Measurements from ENCODE around the gene YIPF5. TPM values are rescaled to one million over a fixed set of nuclear protein-coding genes. Genes with fewer than 3 reads are reported as not detected.

Gene YIPF5
- total RNA-seq, 1 donor from 2014 or later, result 19.7 TPM

DNA sequence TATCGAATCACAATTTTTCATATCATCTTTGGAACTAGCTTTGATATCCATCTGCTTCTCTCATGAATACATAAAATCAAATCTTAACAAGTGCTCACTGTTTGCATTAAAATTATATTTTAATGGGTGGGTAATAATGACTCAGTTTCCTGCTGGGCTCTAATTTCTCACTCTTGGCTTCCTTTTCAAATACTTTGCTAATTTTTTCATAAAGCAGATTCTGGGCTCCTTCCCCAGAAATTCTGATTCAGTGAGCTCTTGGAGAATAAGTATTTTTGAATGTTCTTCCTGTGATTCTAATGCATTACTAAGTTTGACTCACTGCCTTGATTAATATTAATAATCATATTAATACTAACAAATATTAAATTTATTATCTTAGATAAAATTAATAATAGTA is 48.9 kb downstream of the YIPF5 start:
- no peak overlapping the region for H3K4me3 ChIP-seq (ENCODE audit: low read depth, low read length)
- no peak for DNase-seq (ENCODE audit: low read depth)
- TF ChIP-seq, protein P1, sequence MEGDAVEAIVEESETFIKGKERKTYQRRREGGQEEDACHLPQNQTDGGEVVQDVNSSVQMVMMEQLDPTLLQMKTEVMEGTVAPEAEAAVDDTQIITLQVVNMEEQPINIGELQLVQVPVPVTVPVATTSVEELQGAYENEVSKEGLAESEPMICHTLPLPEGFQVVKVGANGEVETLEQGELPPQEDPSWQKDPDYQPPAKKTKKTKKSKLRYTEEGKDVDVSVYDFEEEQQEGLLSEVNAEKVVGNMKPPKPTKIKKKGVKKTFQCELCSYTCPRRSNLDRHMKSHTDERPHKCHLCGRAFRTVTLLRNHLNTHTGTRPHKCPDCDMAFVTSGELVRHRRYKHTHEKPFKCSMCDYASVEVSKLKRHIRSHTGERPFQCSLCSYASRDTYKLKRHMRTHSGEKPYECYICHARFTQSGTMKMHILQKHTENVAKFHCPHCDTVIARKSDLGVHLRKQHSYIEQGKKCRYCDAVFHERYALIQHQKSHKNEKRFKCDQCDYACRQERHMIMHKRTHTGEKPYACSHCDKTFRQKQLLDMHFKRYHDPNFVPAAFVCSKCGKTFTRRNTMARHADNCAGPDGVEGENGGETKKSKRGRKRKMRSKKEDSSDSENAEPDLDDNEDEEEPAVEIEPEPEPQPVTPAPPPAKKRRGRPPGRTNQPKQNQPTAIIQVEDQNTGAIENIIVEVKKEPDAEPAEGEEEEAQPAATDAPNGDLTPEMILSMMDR (conservative IDR thresholded peaks at IDR 0.05; ENCODE audit: low read depth, low read length), result no peak

DNA sequence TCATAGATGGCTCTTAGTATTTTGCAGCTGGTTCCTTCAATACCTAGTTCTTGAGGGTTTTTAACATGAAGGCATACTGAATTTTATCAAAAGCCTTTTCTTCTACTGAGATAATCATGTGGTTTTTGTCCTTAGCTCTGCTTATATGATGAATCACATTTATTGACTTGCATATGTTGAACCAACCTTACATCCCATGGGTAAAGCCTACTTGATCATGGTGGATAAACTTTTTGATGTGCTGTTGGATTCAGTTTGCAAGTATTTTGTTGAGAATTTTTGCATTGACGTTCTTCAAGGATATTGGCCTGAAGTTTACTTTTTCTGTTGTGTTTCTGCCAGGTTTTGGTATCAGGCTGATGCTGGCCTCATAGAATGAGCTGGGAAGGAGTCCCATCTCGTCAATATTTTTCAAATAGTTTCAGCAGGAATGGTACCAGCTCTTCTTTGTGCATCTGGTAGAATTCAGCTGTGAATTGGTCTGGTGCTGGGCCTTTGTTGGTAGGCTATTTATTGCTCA is 49.7 kb downstream of the YIPF5 start:
- no peak for DNase-seq (ENCODE audit: low read depth)
- TF ChIP-seq, protein P1 (conservative IDR thresholded peaks at IDR 0.05; ENCODE audit: low read depth, low read length), result no peak
- H3K4me3 ChIP-seq (ENCODE audit: low read depth, low read length), result no peak overlapping the region

DNA sequence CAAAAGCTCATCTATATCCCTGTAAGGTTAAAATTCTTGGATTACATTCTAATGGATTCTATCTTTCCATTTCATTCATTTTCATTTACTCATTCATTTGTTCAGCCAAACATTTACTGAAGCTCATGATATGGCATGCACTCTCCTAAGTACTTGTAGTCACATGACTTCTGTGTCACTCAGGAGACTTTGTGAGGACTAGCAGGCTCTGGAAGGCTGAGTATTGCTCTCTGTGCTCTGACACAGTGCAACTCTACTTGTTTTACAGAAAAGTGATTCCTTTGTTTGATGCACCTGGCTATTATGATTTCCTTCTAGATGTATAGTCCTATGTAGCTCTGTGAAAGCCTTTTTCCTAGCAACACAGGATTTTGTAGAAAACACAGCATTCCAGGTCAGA is 53.0 kb downstream of the YIPF5 start:
- DNase-seq (ENCODE audit: low read depth), result no peak
- H3K4me3 ChIP-seq (ENCODE audit: low read depth, low read length), result no peak overlapping the region
- TF ChIP-seq, protein P1 (conservative IDR thresholded peaks at IDR 0.05; ENCODE audit: low read depth, low read length), result no peak

DNA sequence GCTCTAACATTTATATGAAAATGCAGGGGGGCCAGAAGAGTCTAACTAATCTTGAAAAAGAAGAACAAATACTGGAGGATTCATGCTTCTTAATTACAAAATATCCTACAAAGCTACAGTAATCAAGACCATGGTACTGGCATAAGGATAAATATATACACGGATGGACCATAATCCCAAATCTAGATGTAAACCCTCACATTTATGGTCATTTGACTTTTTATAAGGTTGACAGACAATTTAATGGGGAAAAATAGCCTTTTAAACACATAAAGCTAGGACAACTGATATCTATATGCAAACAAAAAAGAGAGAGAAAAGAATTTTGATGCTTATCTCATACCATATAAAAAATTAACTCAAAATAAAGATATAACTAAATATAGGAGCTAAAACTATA is 55.9 kb downstream of the YIPF5 start:
- H3K4me3 ChIP-seq (ENCODE audit: low read depth, low read length), result no peak overlapping the region
- DNase-seq (ENCODE audit: low read depth), result no peak
- TF ChIP-seq, protein P1 (conservative IDR thresholded peaks at IDR 0.05; ENCODE audit: low read depth, low read length), result no peak

Other genes starting within 250 kb of the YIPF5 start
- 0.06 and 0.14 TPM in 2 replicates for gene KCTD16, start 214 bp upstream of the YIPF5 start, total RNA-seq

Measured in epithelial cell of proximal tubule (primary cell).